Stimulated activated naive CD8-positive, alpha-beta T cell treated with anti-CD3 and anti-CD28 coated beads, Interleukin-15, amount 100 ng/mL, for 72 hours (primary cell): ENCODE measurements around the gene JHY.
A peak's percentile ranks its signal among the peaks of the same experiment; 100 is the strongest.

Experiments
- ATAC-seq: fragments of 150-1000 bp; cut with Tn5 transposase; 2 replicates; pipeline ENCODE4 v1.10.0; 2021; ENCODE audit warnings: mild to moderate bottlenecking, moderate library complexity
- DNase-seq, 2 donors: peaks; one replicate each; pipeline ENCODE4 v3.0.0; 2021 to 2022
- H3K27ac Mint-ChIP-seq, 2 donors: one replicate each; pipeline ENCODE4 v1.8.0; 2022; ENCODE audit warnings: mild to moderate bottlenecking in 2 of 2, mixed read lengths in 2 of 2, moderate library complexity in 2 of 2
- H3K27me3 Mint-ChIP-seq: one replicate; pipeline ENCODE4 v1.8.0; 2022; ENCODE audit warnings: mixed read lengths
- H3K4me1 Mint-ChIP-seq: one replicate; pipeline ENCODE4 v1.8.0; 2022; ENCODE audit warnings: mild to moderate bottlenecking, mixed read lengths
- H3K4me3 Mint-ChIP-seq, 2 donors: one replicate each; pipeline ENCODE4 v1.8.0; 2022; ENCODE audit warnings: mild to moderate bottlenecking in 2 of 2, mixed read lengths in 2 of 2, moderate library complexity in 1 of 2
- H3K9me3 Mint-ChIP-seq, 2 donors: one replicate each; pipeline ENCODE4 v1.8.0; 2022; ENCODE audit warnings: mixed read lengths in 2 of 2

Gene JHY

DNA sequence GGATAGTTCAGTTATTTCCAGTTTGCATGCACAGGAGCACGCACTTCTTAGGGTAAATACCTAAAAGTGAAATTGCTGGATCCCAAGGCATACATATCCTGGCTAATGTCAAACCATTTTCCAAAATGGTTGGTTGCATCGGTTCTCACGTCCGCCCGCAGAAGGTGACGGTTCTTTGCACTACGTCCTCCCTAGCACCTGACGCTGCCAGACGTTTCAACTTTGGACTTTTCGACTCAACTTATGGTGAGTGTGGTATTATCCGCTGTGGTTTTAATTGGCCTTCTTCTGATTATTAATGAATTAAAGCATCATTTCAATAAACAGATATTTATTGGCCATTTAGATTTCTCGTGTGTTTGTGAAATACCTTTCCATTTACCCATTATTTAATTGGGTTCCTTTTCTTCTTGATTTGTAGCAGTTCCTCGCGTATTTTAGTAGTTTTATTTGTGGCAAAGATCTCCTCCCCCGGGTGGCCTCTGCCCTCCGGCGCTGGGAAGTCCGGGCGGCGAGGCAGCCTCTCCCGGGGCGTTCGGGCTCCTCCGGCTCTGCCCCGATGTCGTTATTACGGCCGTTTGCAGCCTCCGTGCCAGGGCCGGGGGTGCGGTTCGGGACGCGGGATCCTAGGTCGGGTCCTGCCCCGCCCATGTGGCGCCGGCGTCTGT lies at the start of gene JHY:
Gene JHY (plus strand): TSS at position 571 of the 668 bp plus-strand sequence. CDS start 3,091 bp downstream, outside the sequence.
- Mint-ChIP-seq H3K4me1 (peaks cover 62% of the 10 kb centered on the region), H3K27me3 (no peaks in the 10 kb centered on the region), H3K27ac (peak within 1 kb of the TSS; percentile 87 to 91), H3K4me3 (peak within 1 kb of the TSS; percentile 88 to 91), H3K9me3 (no peaks in the 10 kb centered on the region)
- DNase-seq (peak in 1 of 2 donors; percentile 59), ATAC-seq (no peak)

GRCh38 chr11:122833846-122834464 lies 48.6 kb upstream of the JHY start:
- peaks cover 59% of the 10 kb centered on the region for H3K4me1 Mint-ChIP-seq
- no peak for ATAC-seq
- H3K27ac Mint-ChIP-seq = no peak overlapping the region
- H3K4me3 Mint-ChIP-seq = no peak overlapping the region
- H3K27me3 Mint-ChIP-seq = no peaks in the 10 kb centered on the region
- no peak for DNase-seq
- H3K9me3 Mint-ChIP-seq = peaks cover 8 to 13% of the 10 kb centered on the region in 2 donors

DNA sequence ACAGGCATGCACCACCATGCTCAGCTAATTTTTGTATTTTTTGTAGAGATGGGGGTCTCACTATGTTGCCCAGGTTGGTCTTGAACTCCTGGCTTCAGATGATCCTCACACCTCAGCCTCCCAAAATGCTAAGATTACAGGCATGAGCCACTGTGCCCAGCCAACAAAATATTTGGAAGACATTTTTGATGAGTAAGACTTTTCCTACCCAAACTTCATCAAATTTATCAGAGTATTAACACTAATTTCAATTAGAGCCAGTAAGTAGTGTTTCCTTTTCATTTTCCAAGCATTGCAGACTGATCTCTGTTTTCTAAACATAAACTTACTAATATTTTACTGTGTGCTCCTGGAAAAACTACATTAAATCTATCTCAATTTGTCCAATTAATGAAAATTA lies 45.6 kb upstream of the JHY start:
- ATAC-seq = no peak
- Mint-ChIP-seq H3K9me3 (peaks cover 8 to 13% of the 10 kb centered on the region in 2 donors), H3K27me3 (no peaks in the 10 kb centered on the region), H3K4me3 (no peak overlapping the region), H3K27ac (no peak overlapping the region), H3K4me1 (peaks cover 62% of the 10 kb centered on the region)
- no peak for DNase-seq

DNA sequence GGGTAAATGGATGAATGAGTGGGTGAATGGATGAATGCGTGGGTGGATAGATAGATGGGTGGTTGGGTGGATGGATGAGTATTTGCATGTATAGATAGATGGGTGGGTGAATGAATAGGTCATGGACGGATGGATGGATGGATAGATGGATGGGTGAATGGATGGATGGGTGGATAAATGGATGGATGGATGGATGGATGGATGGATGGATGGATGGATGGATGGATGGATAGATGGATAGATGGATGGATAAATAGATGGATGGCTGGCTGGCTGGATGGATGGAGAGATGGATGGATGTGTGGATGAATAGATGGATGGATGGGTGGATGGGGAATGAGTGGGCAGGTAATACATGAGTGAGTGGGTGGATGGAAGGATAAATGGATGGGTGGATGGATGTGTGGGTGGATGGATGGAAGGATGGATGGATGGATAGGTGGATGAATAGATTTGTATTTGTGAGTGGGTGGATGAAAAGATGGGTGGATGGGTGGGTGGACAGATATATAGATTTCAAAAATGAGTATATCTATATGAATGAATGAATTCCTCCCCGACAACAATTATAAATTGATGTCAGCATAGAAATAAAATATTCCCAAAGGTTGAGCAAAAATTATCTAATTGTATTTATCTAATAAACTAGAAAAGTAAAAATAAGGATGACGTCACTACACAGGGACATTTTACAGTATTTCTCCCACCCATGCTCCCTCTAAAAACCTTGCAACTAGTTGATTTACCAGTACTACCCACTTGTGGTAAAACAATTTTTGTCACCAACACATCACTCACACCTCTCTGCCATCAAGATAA lies 44.8 kb upstream of the JHY start:
- Mint-ChIP-seq H3K27ac (peak overlapping the region in 1 of 2 donors; percentile 89), H3K4me1 (peaks cover 62% of the 10 kb centered on the region), H3K27me3 (no peaks in the 10 kb centered on the region)

GRCh38 chr11:122843281-122844141 lies 39.0 kb upstream of the JHY start:
- Mint-ChIP-seq H3K4me3 (peak overlapping the region; percentile 70 to 76), H3K4me1 (peaks cover 72% of the 10 kb centered on the region), H3K27ac (peak overlapping the region; percentile 86 to 93), H3K9me3 (no peaks in the 10 kb centered on the region), H3K27me3 (no peaks in the 10 kb centered on the region)
- ATAC-seq (peak; percentile 85), DNase-seq (peak; percentile 42 to 70)

More for the DNA sequence above, 44.8 kb upstream of the JHY start:
- no peak for DNase-seq
- peak overlapping the region; percentile 82 to 84 for H3K4me3 Mint-ChIP-seq
- peaks cover 8 to 13% of the 10 kb centered on the region in 2 donors for H3K9me3 Mint-ChIP-seq
- ATAC-seq = no peak

- H3K27ac Mint-ChIP-seq = peak overlapping the region; percentile 69 to 93
- no peaks in the 10 kb centered on the region for H3K27me3 Mint-ChIP-seq
- H3K4me1 Mint-ChIP-seq = peaks cover 100% of the 10 kb centered on the region
- DNase-seq (no peak), ATAC-seq (no peak)
- H3K4me3 Mint-ChIP-seq = peak overlapping the region; percentile 57 to 63
- H3K9me3 Mint-ChIP-seq = no peaks in the 10 kb centered on the region
Observed at GRCh38 chr11:122847466-122847865, 35.1 kb upstream of the JHY start.

- no peak for DNase-seq
- Mint-ChIP-seq H3K4me3 (peak overlapping the region; percentile 57 to 63), H3K9me3 (no peaks in the 10 kb centered on the region), H3K27ac (no peak overlapping the region), H3K27me3 (no peaks in the 10 kb centered on the region), H3K4me1 (peaks cover 100% of the 10 kb centered on the region)
- no peak for ATAC-seq
Observed at GRCh38 chr11:122848186-122848585, 34.4 kb upstream of the JHY start.

DNA sequence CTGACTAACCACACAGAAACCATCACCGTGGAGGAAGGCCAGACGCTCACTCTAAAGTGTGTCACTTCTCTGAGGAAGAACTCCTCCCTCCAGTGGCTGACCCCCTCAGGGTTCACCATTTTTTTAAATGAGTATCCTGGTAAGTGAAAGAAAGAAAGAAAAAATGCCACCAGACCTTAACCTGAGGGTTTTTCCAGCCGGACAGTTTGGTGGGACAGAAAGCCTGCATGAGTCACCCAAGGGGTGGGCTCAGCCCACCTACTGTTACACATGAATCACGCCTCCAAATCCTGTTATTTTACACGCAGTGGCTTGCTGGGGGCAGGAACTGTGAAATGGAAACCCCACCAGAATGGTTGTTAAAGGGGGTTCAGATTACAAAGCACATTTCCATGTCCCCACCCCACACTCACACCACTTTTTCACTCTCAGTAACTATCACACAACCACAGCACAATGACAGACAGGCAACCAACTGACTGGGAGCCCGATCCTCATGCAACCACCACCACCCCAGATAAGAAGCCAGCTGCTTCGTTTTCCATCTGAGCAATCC lies 32.4 kb upstream of the JHY start:
- Mint-ChIP-seq H3K4me1 (peaks cover 92% of the 10 kb centered on the region), H3K4me3 (peak overlapping the region; percentile 65), H3K27me3 (no peaks in the 10 kb centered on the region), H3K27ac (peak overlapping the region; percentile 86 to 90), H3K9me3 (no peaks in the 10 kb centered on the region)
- DNase-seq = peak; percentile 66 to 79
- ATAC-seq = peak; percentile 81

- Mint-ChIP-seq H3K27ac (peak overlapping the region; percentile 86 to 90), H3K4me3 (peak overlapping the region; percentile 53 to 78), H3K4me1 (peaks cover 92% of the 10 kb centered on the region), H3K9me3 (no peaks in the 10 kb centered on the region), H3K27me3 (no peaks in the 10 kb centered on the region)
- DNase-seq = no peak
- peak; percentile 54 for ATAC-seq
Observed at GRCh38 chr11:122851366-122851966, 31.1 kb upstream of the JHY start.

DNA sequence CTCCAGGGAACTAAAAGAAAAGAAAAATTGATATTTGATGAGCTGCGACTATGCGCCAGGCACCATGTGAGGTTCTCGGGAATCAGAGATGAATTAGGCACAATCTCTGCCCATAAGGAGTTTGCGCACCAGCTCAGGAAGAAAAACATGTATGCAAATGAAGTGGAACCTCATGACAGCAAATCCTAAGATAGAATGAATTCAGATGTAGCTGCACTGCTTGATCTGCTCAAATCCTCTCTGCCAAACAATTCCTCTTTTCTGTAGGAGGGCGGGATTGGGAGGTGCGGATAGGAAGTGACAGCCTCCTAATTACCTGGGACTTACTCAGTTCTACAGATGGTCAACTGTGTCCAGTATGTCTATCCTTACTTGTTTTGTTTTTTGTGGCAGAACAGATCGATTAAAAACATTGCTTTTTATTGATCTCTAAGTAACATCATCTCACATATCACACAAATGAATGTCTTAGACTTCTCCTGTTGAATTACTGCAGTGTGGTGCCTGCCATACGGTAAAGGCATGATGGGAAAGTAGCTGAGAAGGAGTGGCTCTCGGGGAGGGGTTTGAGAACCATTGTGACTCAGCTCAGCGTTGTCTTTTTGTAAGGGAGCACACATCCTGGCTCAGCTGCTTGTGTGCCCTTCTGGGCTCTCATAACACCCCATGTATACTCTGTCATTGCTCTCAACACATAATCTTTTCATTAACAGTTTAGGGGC lies 30.3 kb upstream of the JHY start:
- no peaks in the 10 kb centered on the region for H3K27me3 Mint-ChIP-seq
- H3K4me1 Mint-ChIP-seq = peaks cover 92% of the 10 kb centered on the region
- H3K9me3 Mint-ChIP-seq = no peaks in the 10 kb centered on the region
- peak overlapping the region; percentile 53 to 78 for H3K4me3 Mint-ChIP-seq
- H3K27ac Mint-ChIP-seq = peak overlapping the region; percentile 79 to 90
- DNase-seq (peak in 1 of 2 donors; percentile 48), ATAC-seq (peak; percentile 41)

- ATAC-seq (no peak), DNase-seq (no peak)
- Mint-ChIP-seq H3K4me1 (peaks cover 92% of the 10 kb centered on the region), H3K4me3 (peak overlapping the region; percentile 53 to 78), H3K27me3 (no peaks in the 10 kb centered on the region), H3K27ac (no peak overlapping the region), H3K9me3 (no peaks in the 10 kb centered on the region)
Observed at GRCh38 chr11:122852796-122853160, 29.8 kb upstream of the JHY start.

GRCh38 chr11:122853261-122853660 lies 29.3 kb upstream of the JHY start:
- no peak for DNase-seq
- H3K4me1 Mint-ChIP-seq = peaks cover 92% of the 10 kb centered on the region
- no peak for ATAC-seq
- H3K9me3 Mint-ChIP-seq = no peaks in the 10 kb centered on the region
- no peak overlapping the region for H3K4me3 Mint-ChIP-seq
- H3K27ac Mint-ChIP-seq = no peak overlapping the region
- H3K27me3 Mint-ChIP-seq = no peaks in the 10 kb centered on the region

DNA sequence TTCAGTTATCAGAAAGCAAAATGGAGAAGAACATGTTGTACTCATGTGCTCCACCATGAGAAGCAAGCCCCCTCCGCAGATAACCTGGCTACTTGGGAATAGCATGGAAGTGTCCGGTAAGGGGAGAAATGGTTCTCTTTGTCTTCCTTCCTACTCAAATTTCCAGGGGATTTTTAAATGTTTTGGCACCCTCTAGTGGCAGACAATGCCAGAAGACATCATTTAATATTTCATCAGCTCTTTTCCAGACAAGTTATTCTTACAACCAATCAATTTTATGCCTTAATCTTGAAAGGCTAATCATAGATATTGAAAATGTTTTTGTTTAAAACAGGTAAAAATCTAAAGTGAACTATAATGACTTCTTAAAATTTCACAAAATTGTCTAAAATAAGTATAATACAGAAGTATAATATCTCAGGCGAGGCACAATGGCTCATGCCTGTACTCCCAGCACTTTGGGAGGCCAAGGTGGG lies 28.6 kb upstream of the JHY start:
- H3K9me3 Mint-ChIP-seq = no peaks in the 10 kb centered on the region
- ATAC-seq (no peak), DNase-seq (peak in 1 of 2 donors; percentile 40)
- H3K4me1 Mint-ChIP-seq = peaks cover 88% of the 10 kb centered on the region
- no peak overlapping the region for H3K4me3 Mint-ChIP-seq
- no peak overlapping the region for H3K27ac Mint-ChIP-seq
- H3K27me3 Mint-ChIP-seq = no peaks in the 10 kb centered on the region

DNA sequence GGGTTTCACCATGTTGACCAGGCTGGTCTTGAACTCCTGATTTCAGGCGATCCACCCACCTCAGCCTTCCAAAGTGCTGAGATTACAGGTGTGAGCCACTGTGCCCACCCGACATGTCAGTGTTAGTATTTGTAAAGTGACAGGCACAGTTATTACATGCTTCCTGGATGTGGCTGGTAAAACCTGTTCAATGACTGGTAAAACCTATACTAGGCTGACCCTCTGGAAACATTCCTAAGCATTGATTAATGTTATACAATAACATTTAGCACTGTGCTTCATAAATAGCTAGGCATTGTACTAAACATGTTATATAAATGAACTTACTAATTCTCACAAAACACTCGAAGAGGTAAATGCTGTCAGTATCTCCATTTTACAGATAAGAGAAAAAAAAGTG lies 20.9 kb upstream of the JHY start:
- H3K9me3 Mint-ChIP-seq = no peaks in the 10 kb centered on the region
- DNase-seq = no peak
- no peak overlapping the region for H3K27ac Mint-ChIP-seq
- H3K27me3 Mint-ChIP-seq = no peaks in the 10 kb centered on the region
- H3K4me3 Mint-ChIP-seq = no peak overlapping the region
- ATAC-seq = no peak
- H3K4me1 Mint-ChIP-seq = peaks cover 34% of the 10 kb centered on the region
